Panc1 (cell line): ENCODE results near the gene BCKDHA.

Experiments
- CTCF ChIP-seq: fragments of 450-650 bp; IDR thresholded peaks from 2 replicates; pipeline ENCODE4 v1.5.1; 2017; ENCODE audit warnings: mild to moderate bottlenecking
- POLR2AphosphoS5 ChIP-seq: IDR thresholded peaks from 2 replicates; pipeline ENCODE4 v1.6.1; 2012; ENCODE audit warnings: mild to moderate bottlenecking, low read depth, low read length, moderate library complexity
- REST ChIP-seq, 2 experiments: IDR thresholded peaks; 2 replicates each; pipeline ENCODE4 v1.6.1; 2011 to 2012; ENCODE audit warnings: low read depth in 2 of 2, control low read depth in 1 of 2, low read length in 1 of 2, mild to moderate bottlenecking in 1 of 2, moderate library complexity in 1 of 2; ENCODE audit not compliant: insufficient read depth in 1 of 2
- SIN3A ChIP-seq: IDR thresholded peaks from 2 replicates; pipeline ENCODE4 v1.6.1; 2012; ENCODE audit warnings: low read depth, mild to moderate bottlenecking, low read length, moderate library complexity, borderline replicate concordance; ENCODE audit not compliant: insufficient read depth

GRCh38 chr19:41386442-41386841 lies 11.2 kb upstream of the BCKDHA start:
- TF ChIP-seq CTCF (no peak), REST (IDR thresholded peaks at IDR 0.05; ENCODE audit: insufficient read depth in 1 of 2, low read depth in 2 of 2, low read length in 1 of 2) (no peak), POLR2AphosphoS5 (no peak), SIN3A (no peak)
